Measurements from ENCODE around the gene POLR3E. TPM values are rescaled to one million over a fixed set of nuclear protein-coding genes. Genes with fewer than 3 reads are reported as not detected.

POLR3E gene
- total RNA-seq, 1 experiment from 2014 or later: 65.0 TPM

- Histone ChIP-seq H3K9ac (ENCODE audit: low read length) (no peak overlapping the region), H3K4me3 (replicated peaks in 1 of 2; ENCODE audit: low read depth in 1 of 2, low read length in 2 of 2) (no peak overlapping the region), H3K27ac (ENCODE audit: low read depth, low read length) (no peak overlapping the region), H3K9me2 (ENCODE audit: insufficient read depth) (no peaks in the 10 kb centered on the region), H4K20me1 (ENCODE audit: insufficient read depth) (no peaks in the 10 kb centered on the region), H3K36me3 (ENCODE audit: control insufficient read depth in 1 of 2, insufficient read depth in 2 of 2, low read length in 2 of 2) (no peaks in the 10 kb centered on the region), H2AFZ (ENCODE audit: low read depth, low read length, poor library complexity, severe bottlenecking) (no peak overlapping the region), H3K9me3 (ENCODE audit: control insufficient read depth in 1 of 2, insufficient read depth in 1 of 2, low read depth in 1 of 2, low read length in 2 of 2) (no peaks in the 10 kb centered on the region), H3K4me1 (ENCODE audit: control insufficient read depth in 1 of 2, insufficient read depth in 2 of 2, low read length in 2 of 2) (peaks cover under 1% of the 10 kb centered on the region in 2 experiments; a peak in 1 of 4 replicates), H3K4me2 (ENCODE audit: low read length) (no peak overlapping the region), H3K79me2 (ENCODE audit: insufficient read depth, low read length) (no peaks in the 10 kb centered on the region), H3K27me3 (ENCODE audit: insufficient read depth, low read length) (no peaks in the 10 kb centered on the region)
- CTCF ChIA-PET: no interaction called here
- intact Hi-C loops (cut with micrococcal nuclease): loop anchor here (10.0 kb wide), 1 partner anchor 56 kb away; no protein-coding TSS in a partner anchor
- BruUV-seq (replicated peaks): no TSS peak
- DNase-seq (ENCODE audit: low read depth, low spot score) (no peak), ATAC-seq (no peak)
- TF ChIP-seq SRF (IDR thresholded peaks at IDR 0.05; ENCODE audit: low read depth): no peak
- no peak for TF ChIP-seq ATF3 (IDR thresholded peaks at IDR 0.05)
- TF ChIP-seq ZNF274 (IDR thresholded peaks at IDR 0.05; ENCODE audit: low read depth, low read length): no peak
- TF ChIP-seq EZH2phosphoT487 (IDR thresholded peaks at IDR 0.05; ENCODE audit: borderline replicate concordance): no peak
- no peak for TF ChIP-seq RAD21 (IDR thresholded peaks at IDR 0.05; ENCODE audit: low read depth)
- no peak for TF ChIP-seq SIN3A (IDR thresholded peaks at IDR 0.05; ENCODE audit: low read depth)
- POLR2A ChIA-PET: no interaction called here
- RAD21 ChIA-PET (ENCODE audit: low non-redundant PET in 1 of 2, low total read pairs in 2 of 2, uncharacterized antibody in 2 of 2, unreplicated experiment in 2 of 2): no interaction called here
These were observed 83.3 kb downstream of the POLR3E start for GRCh38 chr16:22380529-22380928.

- CTCF ChIA-PET: no interaction called here
These were observed 84.2 kb downstream of the POLR3E start for GRCh38 chr16:22381392-22381791.

More at GRCh38 chr16:22381392-22381791, 84.2 kb downstream of the POLR3E start:
- H3K36me3 ChIP-seq (ENCODE audit: control insufficient read depth in 1 of 2, insufficient read depth in 2 of 2, low read length in 2 of 2): no peaks in the 10 kb centered on the region
- ATAC-seq (no peak), DNase-seq (ENCODE audit: low read depth, low spot score) (no peak)
- H3K9me3 ChIP-seq (ENCODE audit: control insufficient read depth in 1 of 2, insufficient read depth in 1 of 2, low read depth in 1 of 2, low read length in 2 of 2): no peaks in the 10 kb centered on the region
- POLR2A ChIA-PET: no interaction called here
- H3K79me2 ChIP-seq (ENCODE audit: insufficient read depth, low read length): no peaks in the 10 kb centered on the region
- H3K9me2 ChIP-seq (ENCODE audit: insufficient read depth): no peaks in the 10 kb centered on the region
- BruUV-seq (replicated peaks): no TSS peak
- TF ChIP-seq REST (IDR thresholded peaks at IDR 0.05; ENCODE audit: low read depth): no peak
- no peak overlapping the region for H3K4me2 ChIP-seq (ENCODE audit: low read length)
- intact Hi-C loops (cut with micrococcal nuclease): loop anchor here (10.0 kb wide), 1 partner anchor 57 kb away; no protein-coding TSS in a partner anchor
- H4K20me1 ChIP-seq (ENCODE audit: insufficient read depth): no peaks in the 10 kb centered on the region
- H3K4me1 ChIP-seq (ENCODE audit: control insufficient read depth in 1 of 2, insufficient read depth in 2 of 2, low read length in 2 of 2): no peaks in the 10 kb centered on the region; a peak in 1 of 4 replicates
- H2AFZ ChIP-seq (ENCODE audit: low read depth, low read length, poor library complexity, severe bottlenecking): no peak overlapping the region
- H3K27me3 ChIP-seq (ENCODE audit: insufficient read depth, low read length): no peaks in the 10 kb centered on the region
- H3K4me3 ChIP-seq (replicated peaks in 1 of 2; ENCODE audit: low read depth in 1 of 2, low read length in 2 of 2): no peak overlapping the region
- no peak overlapping the region for H3K27ac ChIP-seq (ENCODE audit: low read depth, low read length)
- H3K9ac ChIP-seq (ENCODE audit: low read length): no peak overlapping the region
- RAD21 ChIA-PET (ENCODE audit: low non-redundant PET in 1 of 2, low total read pairs in 2 of 2, uncharacterized antibody in 2 of 2, unreplicated experiment in 2 of 2): no interaction called here
